ENCODE results near the gene PLEKHA6.
A peak's percentile ranks its signal among the peaks of the same experiment; 100 is the strongest.

Gene PLEKHA6

GRCh38 chr1:204382714-204383083, 23.0 kb upstream of the PLEKHA6 start:
- no peak overlapping the region for H3K4me3 ChIP-seq (ENCODE audit: low read depth, low read length)
- DNase-seq (ENCODE audit: low read depth), result no peak

GRCh38 chr1:204380293-204380831, 20.6 kb upstream of the PLEKHA6 start:
- no peak overlapping the region for H3K4me3 ChIP-seq (ENCODE audit: low read depth, low read length)
- peak; percentile 87 for DNase-seq (ENCODE audit: low read depth)
- TF ChIP-seq CTCF (IDR thresholded peaks at IDR 0.05; ENCODE audit: control insufficient read depth, extremely low read depth, insufficient read depth), result no peak

More at GRCh38 chr1:204382714-204383083, 23.0 kb upstream of the PLEKHA6 start:
- TF ChIP-seq CTCF (IDR thresholded peaks at IDR 0.05; ENCODE audit: control insufficient read depth, extremely low read depth, insufficient read depth), result no peak

- no peak for TF ChIP-seq CTCF (IDR thresholded peaks at IDR 0.05; ENCODE audit: control insufficient read depth, extremely low read depth, insufficient read depth)
- DNase-seq (ENCODE audit: low read depth), result no peak
- H3K4me3 ChIP-seq (ENCODE audit: low read depth, low read length), result peak overlapping the region; percentile 19
Measured at GRCh38 chr1:204377800-204378668, 18.3 kb upstream of the PLEKHA6 start.

GRCh38 chr1:204376919-204377799, 17.4 kb upstream of the PLEKHA6 start:
- DNase-seq (ENCODE audit: low read depth), result no peak
- TF ChIP-seq CTCF (IDR thresholded peaks at IDR 0.05; ENCODE audit: control insufficient read depth, extremely low read depth, insufficient read depth), result no peak
- H3K4me3 ChIP-seq (ENCODE audit: low read depth, low read length), result peak overlapping the region; percentile 19; the same call in 1 of the 2 replicates

- no peak overlapping the region for H3K4me3 ChIP-seq (ENCODE audit: low read depth, low read length)
- no peak for DNase-seq (ENCODE audit: low read depth)
- TF ChIP-seq CTCF (IDR thresholded peaks at IDR 0.05; ENCODE audit: control insufficient read depth, extremely low read depth, insufficient read depth), result no peak
Measured at GRCh38 chr1:204376465-204376864, 16.7 kb upstream of the PLEKHA6 start.

GRCh38 chr1:204373911-204374310, 14.2 kb upstream of the PLEKHA6 start:
- no peak for TF ChIP-seq CTCF (IDR thresholded peaks at IDR 0.05; ENCODE audit: control insufficient read depth, extremely low read depth, insufficient read depth)
- no peak overlapping the region for H3K4me3 ChIP-seq (ENCODE audit: low read depth, low read length)
- no peak for DNase-seq (ENCODE audit: low read depth)

All from LNCaP clone FGC (cell line).